PC-3 (cell line): ENCODE results near the gene SNX21.

Source experiments
- CTCF ChIP-seq: fragments of 300-600 bp; sonication (generic); conservative IDR thresholded peaks from 2 replicates; pipeline ENCODE4 v1.5.1; 2017; ENCODE audit warnings: antibody characterized with exemption, low read depth, mild to moderate bottlenecking, low read length
- EZH2 ChIP-seq: fragments of 300-600 bp; sonication (generic); IDR thresholded peaks from one replicate; pipeline ENCODE4 v1.6.1; 2017; ENCODE audit warnings: antibody characterized with exemption, mild to moderate bottlenecking, low read length; ENCODE audit not compliant: unreplicated experiment
- EZH2phosphoT487 ChIP-seq: fragments of 300-600 bp; sonication (generic); IDR thresholded peaks from 2 replicates; pipeline ENCODE4 v1.6.1; 2018; ENCODE audit warnings: mild to moderate bottlenecking, antibody characterized with exemption, low read length, borderline replicate concordance

DNA sequence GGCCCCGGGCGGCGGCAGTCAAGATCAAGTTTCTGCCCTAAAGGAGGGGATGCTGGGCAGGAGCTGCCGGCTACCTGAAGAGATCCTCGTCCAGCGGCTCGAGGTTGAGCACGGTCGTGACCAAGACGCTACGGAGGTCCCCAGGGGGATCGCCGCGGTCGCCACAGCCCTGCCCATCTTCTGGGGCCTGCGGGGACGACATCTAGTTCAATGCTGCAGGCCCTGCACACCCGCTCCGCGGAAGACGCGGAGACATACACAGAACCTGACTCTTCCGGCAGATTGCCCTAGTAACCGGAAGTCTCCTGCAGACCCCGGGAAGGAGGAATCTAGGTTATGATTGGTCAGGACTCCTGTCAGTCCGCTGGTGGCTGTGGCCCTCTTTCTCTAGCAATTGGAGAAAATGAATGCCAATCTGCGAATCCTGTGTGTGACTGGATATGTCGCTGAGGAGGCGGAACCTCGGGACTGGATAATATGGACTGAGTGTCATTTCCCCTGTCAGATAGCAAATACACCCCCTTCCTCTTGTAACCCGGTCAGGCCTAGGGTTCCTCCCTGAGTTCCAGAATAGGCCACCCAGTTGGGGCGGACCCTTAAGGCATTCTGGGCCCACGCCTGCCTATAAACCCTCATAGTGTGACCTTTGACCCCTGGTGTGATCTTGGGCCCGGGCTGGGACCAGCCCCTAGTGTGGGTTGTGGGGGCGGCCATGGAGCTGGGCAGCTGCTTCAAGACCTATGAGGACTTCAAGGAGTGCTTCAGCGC lies 23.7 kb downstream of the SNX21 start, which contains the start of the genes ACOT8 and ZSWIM3:
- TF ChIP-seq EZH2, result no peak
- no peak for TF ChIP-seq CTCF
- no peak for TF ChIP-seq EZH2phosphoT487
